M059J (cell line): Measurements from ENCODE around the gene MAML3. TPM values are rescaled to one million over a fixed set of nuclear protein-coding genes. Genes with fewer than 3 reads are reported as not detected.

ENCODE experiments used
- DNase-seq: peaks from one replicate; pipeline ENCODE4 v3.0.0-alpha.2; 2012; ENCODE audit warnings: low read depth
- total RNA-seq: library from RNA; depleted of rRNA; stranded (reverse); fragments of >200 nt; shearing (Covaris generic); gene quantifications from 2 replicates; pipeline ENCODE4 v1.2.3, GENCODE V29; 2014

Gene MAML3
- total RNA-seq, 1 experiment from 2014 or later: 1.6 TPM

- no peak for DNase-seq
These were observed 77.7 kb downstream of the MAML3 start for GRCh38 chr4:140076307-140076706.

- peak; percentile 60 for DNase-seq
These were observed 82.2 kb downstream of the MAML3 start for GRCh38 chr4:140071806-140072205.

- DNase-seq: no peak
These were observed 83.0 kb downstream of the MAML3 start for GRCh38 chr4:140070973-140071372.

- DNase-seq: no peak
These were observed 83.6 kb downstream of the MAML3 start for GRCh38 chr4:140070366-140070765.

- DNase-seq: no peak
These were observed 84.9 kb downstream of the MAML3 start for GRCh38 chr4:140069066-140069465.

- DNase-seq: no peak
These were observed 85.7 kb downstream of the MAML3 start for GRCh38 chr4:140068271-140068670.

GRCh38 chr4:140066031-140066930 lies 87.7 kb downstream of the MAML3 start:
- DNase-seq: no peak

- no peak for DNase-seq
These were observed 88.6 kb downstream of the MAML3 start for GRCh38 chr4:140065393-140065792.

GRCh38 chr4:140061659-140062289 lies 92.2 kb downstream of the MAML3 start:
- DNase-seq: no peak

- no peak for DNase-seq
These were observed 92.8 kb downstream of the MAML3 start for GRCh38 chr4:140061194-140061593.

GRCh38 chr4:140059159-140059558 lies 94.8 kb downstream of the MAML3 start:
- DNase-seq: no peak

GRCh38 chr4:140057701-140058100 lies 96.3 kb downstream of the MAML3 start:
- no peak for DNase-seq

GRCh38 chr4:140056015-140056414 lies 98.0 kb downstream of the MAML3 start:
- no peak for DNase-seq

GRCh38 chr4:140054861-140055260 lies 99.1 kb downstream of the MAML3 start:
- DNase-seq: no peak

- no peak for DNase-seq
These were observed 100.8 kb downstream of the MAML3 start for GRCh38 chr4:140053185-140053584.

- peak; percentile 37 for DNase-seq
These were observed 101.9 kb downstream of the MAML3 start for GRCh38 chr4:140052050-140052449.

GRCh38 chr4:140049849-140050637 lies 103.9 kb downstream of the MAML3 start:
- peak; percentile 14 for DNase-seq

GRCh38 chr4:140049024-140049848 lies 104.7 kb downstream of the MAML3 start:
- peak; percentile 49 for DNase-seq

GRCh38 chr4:140048419-140048995 lies 105.5 kb downstream of the MAML3 start:
- DNase-seq: no peak

- DNase-seq: no peak
These were observed 106.2 kb downstream of the MAML3 start for GRCh38 chr4:140047786-140048185.

- peak; percentile 11 for DNase-seq
These were observed 106.9 kb downstream of the MAML3 start for GRCh38 chr4:140047017-140047640.
